Lower lobe of right lung (tissue), 2 donors: Measurements from ENCODE around the gene HNF1B. TPM values are rescaled to one million over a fixed set of nuclear protein-coding genes. Genes with fewer than 3 reads are reported as not detected.

Experiments
- ATAC-seq, 2 donors: fragments of 200-7000 bp; cut with Tn5 transposase; one replicate each; pipeline ENCODE4 v1.9.1; 2020 to 2022; ENCODE audit warnings: mild to moderate bottlenecking in 2 of 2, moderate library complexity in 2 of 2
- DNase-seq: peaks from one replicate; pipeline ENCODE4 v3.0.0-alpha.2; 2020
- H3K27ac ChIP-seq: fragments of 200-600 bp; one replicate; pipeline ENCODE4 v1.8.0; 2022
- H3K27me3 ChIP-seq: fragments of 200-600 bp; one replicate; pipeline ENCODE4 v1.8.0; 2022; ENCODE audit warnings: low read depth
- H3K36me3 ChIP-seq: fragments of 200-600 bp; one replicate; pipeline ENCODE4 v1.8.0; 2022; ENCODE audit warnings: mild to moderate bottlenecking
- H3K4me1 ChIP-seq: fragments of 200-600 bp; one replicate; pipeline ENCODE4 v1.8.0; 2022
- H3K4me3 ChIP-seq: fragments of 200-600 bp; one replicate; pipeline ENCODE4 v1.8.0; 2022; ENCODE audit warnings: mild to moderate bottlenecking
- H3K9me3 ChIP-seq: fragments of 200-600 bp; one replicate; pipeline ENCODE4 v1.8.0; 2022
- CTCF ChIP-seq: fragments of 200-600 bp; IDR thresholded peaks from one replicate; pipeline ENCODE4 v1.8.0; 2022; ENCODE audit warnings: antibody characterized with exemption, mild to moderate bottlenecking
- intact Hi-C: fragments of 100-400 bp; cut with DNase I; formaldehyde crosslinking; loops from one replicate; pipeline ENCODE4 v1.11.0; 2022
- total RNA-seq: library from RNA; stranded (reverse); fragmentation: NEBNext Ultra II Directional; extraction: Animal tissue kit (Norgen Biotek cat#: 25700); gene quantifications from one replicate; pipeline ENCODE4 v1.2.1, GENCODE V29; 2021
- donor health status: DM: no; HTN: yes; CAD: no; lungs with severe emphysema.

Gene HNF1B
- total RNA-seq, 1 donor from 2014 or later, result 15.2 TPM

GRCh38 chr17:37750768-37751475 lies 6.1 kb upstream of the HNF1B start:
- Histone ChIP-seq H3K36me3 (no peaks in the 10 kb centered on the region), H3K4me1 (no peaks in the 10 kb centered on the region), H3K27me3 (peaks cover 32% of the 10 kb centered on the region), H3K9me3 (no peaks in the 10 kb centered on the region), H3K4me3 (no peak overlapping the region), H3K27ac (no peak overlapping the region)
- DNase-seq (no peak), ATAC-seq (peak in 1 of 2 donors; percentile 15)
- TF ChIP-seq CTCF, result no peak
- intact Hi-C loops, result no loop called here

GRCh38 chr17:37750292-37750691 lies 5.4 kb upstream of the HNF1B start:
- DNase-seq, result no peak

GRCh38 chr17:37747222-37747621 lies 2.4 kb upstream of the HNF1B start:
- intact Hi-C loops, result no loop called here
- ATAC-seq, result no peak
- no peak for DNase-seq
- Histone ChIP-seq H3K4me3 (no peak overlapping the region), H3K36me3 (no peaks in the 10 kb centered on the region), H3K27me3 (peaks cover 61% of the 10 kb centered on the region), H3K4me1 (peaks cover 22% of the 10 kb centered on the region), H3K9me3 (no peaks in the 10 kb centered on the region), H3K27ac (no peak overlapping the region)
- no peak for TF ChIP-seq CTCF

More at GRCh38 chr17:37750292-37750691, 5.4 kb upstream of the HNF1B start:
- Histone ChIP-seq H3K4me3 (no peak overlapping the region), H3K4me1 (no peaks in the 10 kb centered on the region), H3K27ac (no peak overlapping the region), H3K27me3 (peaks cover 34% of the 10 kb centered on the region), H3K9me3 (no peaks in the 10 kb centered on the region), H3K36me3 (no peaks in the 10 kb centered on the region)
- intact Hi-C loops, result no loop called here
- no peak for ATAC-seq
- TF ChIP-seq CTCF, result no peak

- Histone ChIP-seq H3K9me3 (no peaks in the 10 kb centered on the region), H3K36me3 (no peaks in the 10 kb centered on the region), H3K4me3 (peak overlapping the region; percentile 56), H3K4me1 (peaks cover 28% of the 10 kb centered on the region), H3K27me3 (peaks cover 67% of the 10 kb centered on the region), H3K27ac (peak overlapping the region; percentile 84)
- intact Hi-C loops, result no loop called here
- TF ChIP-seq CTCF, result no peak
- no peak for DNase-seq
- no peak for ATAC-seq
Observed at GRCh38 chr17:37746617-37747016, 1.8 kb upstream of the HNF1B start.

GRCh38 chr17:37745801-37746426 lies 1.1 kb upstream of the HNF1B start:
- no peak for TF ChIP-seq CTCF
- Histone ChIP-seq H3K27ac (peak overlapping the region; percentile 84), H3K4me3 (peak overlapping the region; percentile 56), H3K27me3 (peaks cover 75% of the 10 kb centered on the region), H3K9me3 (no peaks in the 10 kb centered on the region), H3K36me3 (no peaks in the 10 kb centered on the region), H3K4me1 (peaks cover 30% of the 10 kb centered on the region)
- ATAC-seq (peak; percentile 2 to 3), DNase-seq (no peak)
- intact Hi-C loops, result no loop called here
